ENCODE results near the gene ADCY7. TPM values are rescaled to one million over a fixed set of nuclear protein-coding genes. Genes with fewer than 3 reads are reported as not detected.

Gene ADCY7
- total RNA-seq, 4 donors from 2014 or later: 4.6 to 44.9 (median 14.1) TPM

DNA sequence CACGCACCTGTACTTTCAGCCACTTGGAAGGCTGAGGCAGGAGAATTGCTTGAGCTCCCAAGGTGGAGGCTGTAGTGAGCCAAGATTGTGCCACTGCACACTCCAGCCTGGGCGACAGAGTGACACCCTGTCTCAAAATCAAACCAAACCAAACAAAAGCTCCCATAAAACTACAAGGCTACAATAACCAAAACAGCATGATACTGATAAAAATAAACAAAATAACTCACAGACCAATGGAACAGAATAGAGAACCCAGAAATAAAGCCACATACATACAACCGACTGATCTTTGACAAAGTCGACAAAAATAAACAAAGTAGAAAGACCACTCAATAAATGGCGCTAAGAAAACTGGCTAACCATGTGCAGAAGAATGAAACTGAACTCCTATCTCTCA is 65.2 kb downstream of the ADCY7 start:
- Histone ChIP-seq H3K4me3 (no peak overlapping the region), H3K27ac (peak overlapping the region in 3 of 4 donors; percentile 26 to 52 (median 44)), H3K36me3 (peaks cover 0 to 16% (median 3%) of the 10 kb centered on the region in 4 donors), H3K4me1 (peaks cover 0 to 11% (median 3%) of the 10 kb centered on the region in 4 donors), H3K9me3 (no peaks in the 10 kb centered on the region), H3K27me3 (no peaks in the 10 kb centered on the region)
- TF ChIP-seq EP300 (IDR thresholded peaks at IDR 0.05; ENCODE audit: low read depth): no peak
- in situ Hi-C loops (cut with MboI; ENCODE audit: low pct_ligation_motif_present in 1 of 4, low pct_unique_long_range_greater_than_20kb in 1 of 4, low sequenced_read_pairs in 3 of 4): no loop called here
- intact Hi-C loops (cut with DNase I; ENCODE audit: low total_unique reads): no loop called here
- DNase-seq: no peak
- WGBS, 2 donors (ENCODE audit: low coverage in 1 of 2): 88 to 92% methylated on average over 3 to 5 of the region's 5 CpGs

- DNase-seq: no peak
- H3K4me3 ChIP-seq: no peak overlapping the region
- no peaks in the 10 kb centered on the region for H3K27me3 ChIP-seq
- TF ChIP-seq EP300 (IDR thresholded peaks at IDR 0.05; ENCODE audit: low read depth): no peak
- no peak for TF ChIP-seq CTCF (IDR thresholded peaks at IDR 0.05)
- no peak for TF ChIP-seq POLR2A (IDR thresholded peaks at IDR 0.05)
- peak in 1 of 3 donors; percentile 10 for TF ChIP-seq POLR2AphosphoS5 (IDR thresholded peaks at IDR 0.05)
- intact Hi-C loops (cut with DNase I; ENCODE audit: low total_unique reads) (no loop called here), in situ Hi-C loops (cut with MboI; ENCODE audit: low pct_ligation_motif_present in 1 of 4, low pct_unique_long_range_greater_than_20kb in 1 of 4, low sequenced_read_pairs in 3 of 4) (no loop called here)
- H3K9me3 ChIP-seq: no peaks in the 10 kb centered on the region
- peaks cover 0 to 16% (median 3%) of the 10 kb centered on the region in 4 donors for H3K36me3 ChIP-seq
- peaks cover 0 to 11% (median 0%) of the 10 kb centered on the region in 4 donors for H3K4me1 ChIP-seq
- peak overlapping the region in 3 of 4 donors; percentile 6 to 52 (median 13) for H3K27ac ChIP-seq
- WGBS, 2 donors (ENCODE audit: low coverage in 1 of 2): 95 to 97% methylated on average over 3 of the region's 3 CpGs
Measured at GRCh38 chr16:50332599-50332998, 66.2 kb downstream of the ADCY7 start.

DNA sequence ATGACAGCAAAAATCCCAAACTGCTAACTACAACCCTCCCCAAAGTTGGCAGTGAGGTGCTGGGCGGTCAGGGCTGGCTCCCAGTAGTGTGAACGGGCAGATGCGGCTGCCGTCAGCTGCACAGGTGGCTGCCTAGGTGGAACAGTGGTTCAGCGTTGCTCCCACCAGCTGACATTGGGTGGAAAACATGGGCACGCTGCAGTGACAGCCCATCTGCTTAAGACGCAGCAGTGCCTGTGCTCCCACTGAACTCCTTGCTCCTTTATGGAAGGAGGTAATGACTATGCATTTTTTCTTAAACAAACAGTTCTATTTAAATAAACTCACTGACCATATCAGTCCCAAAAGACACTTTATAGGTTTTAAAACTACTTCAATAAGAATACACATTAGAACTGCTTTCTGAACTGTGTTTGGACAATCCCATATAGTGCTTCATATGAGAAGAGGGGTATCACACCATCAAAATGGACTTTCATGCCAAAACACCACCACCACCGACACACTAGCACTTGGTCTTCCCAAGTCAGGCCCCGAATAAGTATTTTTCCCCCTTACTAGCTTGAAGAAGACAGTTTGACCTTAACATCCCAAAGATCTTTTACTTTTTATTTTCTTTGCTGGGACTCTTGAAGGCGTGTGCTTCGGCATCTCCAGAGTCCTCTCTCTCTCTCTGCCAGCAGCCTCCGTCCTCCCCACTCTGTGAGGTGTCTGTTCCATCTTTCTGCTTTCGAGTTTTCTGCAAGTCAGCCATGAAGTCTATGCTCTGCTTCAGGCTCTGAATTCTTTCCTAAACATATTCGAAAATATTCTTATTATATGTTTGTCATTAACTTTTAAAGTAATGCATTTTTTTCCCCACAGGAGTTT is 68.0 kb downstream of the ADCY7 start:
- H3K4me1 ChIP-seq: peaks cover 0 to 23% (median 0%) of the 10 kb centered on the region in 4 donors

DNA sequence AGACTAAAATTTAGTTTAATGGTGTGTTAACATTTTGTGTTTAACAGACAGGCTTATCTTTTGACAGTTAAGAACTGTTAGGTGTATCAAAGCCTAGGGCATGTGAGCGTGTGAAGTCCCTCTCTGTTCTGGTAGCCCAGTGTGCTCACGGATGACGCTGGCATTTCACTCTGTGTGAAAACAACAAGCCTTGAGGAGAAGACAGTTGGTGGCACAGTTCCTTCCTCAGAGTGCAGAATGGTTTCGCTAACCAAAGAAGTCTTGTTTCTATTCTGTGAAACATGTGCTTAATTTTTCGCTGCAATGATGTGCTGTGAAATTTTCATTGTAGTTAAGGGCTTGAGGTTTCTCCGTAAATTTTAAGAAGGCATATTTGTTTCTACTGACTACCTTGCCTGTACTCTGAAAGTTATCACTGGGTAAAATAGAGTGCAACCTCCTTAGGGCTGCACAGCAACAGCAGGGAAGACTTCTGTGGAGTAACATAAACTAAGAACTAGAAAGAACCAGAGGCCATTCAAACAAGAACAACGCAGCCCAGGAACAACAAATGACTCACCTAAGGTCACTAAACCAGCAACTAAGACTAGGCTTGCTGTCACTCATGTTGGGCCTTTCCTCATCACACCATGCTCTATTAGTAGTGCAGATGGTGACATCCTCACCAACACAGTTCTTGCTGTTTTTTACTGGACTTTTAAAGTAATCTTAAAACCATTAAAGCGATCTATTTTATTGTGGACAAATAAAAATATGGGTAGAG is 69.0 kb downstream of the ADCY7 start:
- Histone ChIP-seq H3K4me3 (no peak overlapping the region), H3K36me3 (peaks cover 0 to 16% (median 6%) of the 10 kb centered on the region in 4 donors), H3K4me1 (peaks cover 0 to 17% (median 4%) of the 10 kb centered on the region in 4 donors), H3K9me3 (no peaks in the 10 kb centered on the region), H3K27me3 (no peaks in the 10 kb centered on the region), H3K27ac (peak overlapping the region in 3 of 4 donors; percentile 52 to 69 (median 58))
- in situ Hi-C loops (cut with MboI; ENCODE audit: low pct_ligation_motif_present in 1 of 4, low pct_unique_long_range_greater_than_20kb in 1 of 4, low sequenced_read_pairs in 3 of 4) (no loop called here), intact Hi-C loops (cut with DNase I; ENCODE audit: low total_unique reads) (no loop called here)
- 59 to 68% methylated on average over 7 to 8 of the region's 8 CpGs for WGBS, 2 donors (ENCODE audit: low coverage in 1 of 2)
- TF ChIP-seq EP300 (IDR thresholded peaks at IDR 0.05; ENCODE audit: low read depth) (no peak), CTCF (IDR thresholded peaks at IDR 0.05) (no peak), POLR2AphosphoS5 (IDR thresholded peaks at IDR 0.05) (no peak), POLR2A (IDR thresholded peaks at IDR 0.05) (no peak)
- DNase-seq: no peak

More for the DNA sequence above, 68.0 kb downstream of the ADCY7 start:
- no peak for TF ChIP-seq POLR2A (IDR thresholded peaks at IDR 0.05)
- no peak for TF ChIP-seq POLR2AphosphoS5 (IDR thresholded peaks at IDR 0.05)
- TF ChIP-seq EP300 (IDR thresholded peaks at IDR 0.05; ENCODE audit: low read depth): no peak
- TF ChIP-seq CTCF (IDR thresholded peaks at IDR 0.05): no peak
- Histone ChIP-seq H3K4me3 (no peak overlapping the region), H3K27me3 (no peaks in the 10 kb centered on the region), H3K36me3 (peaks cover 0 to 12% (median 3%) of the 10 kb centered on the region in 4 donors), H3K27ac (peak overlapping the region in 3 of 4 donors; percentile 52 to 69 (median 58)), H3K9me3 (no peaks in the 10 kb centered on the region)
- intact Hi-C loops (cut with DNase I; ENCODE audit: low total_unique reads) (no loop called here), in situ Hi-C loops (cut with MboI; ENCODE audit: low pct_ligation_motif_present in 1 of 4, low pct_unique_long_range_greater_than_20kb in 1 of 4, low sequenced_read_pairs in 3 of 4) (no loop called here)
- WGBS, 2 donors (ENCODE audit: low coverage in 1 of 2): 67 to 75% methylated on average over 8 to 14 of the region's 14 CpGs
- DNase-seq: no peak
